Measurements from ENCODE around the gene HUS1.

The HUS1 gene

DNA sequence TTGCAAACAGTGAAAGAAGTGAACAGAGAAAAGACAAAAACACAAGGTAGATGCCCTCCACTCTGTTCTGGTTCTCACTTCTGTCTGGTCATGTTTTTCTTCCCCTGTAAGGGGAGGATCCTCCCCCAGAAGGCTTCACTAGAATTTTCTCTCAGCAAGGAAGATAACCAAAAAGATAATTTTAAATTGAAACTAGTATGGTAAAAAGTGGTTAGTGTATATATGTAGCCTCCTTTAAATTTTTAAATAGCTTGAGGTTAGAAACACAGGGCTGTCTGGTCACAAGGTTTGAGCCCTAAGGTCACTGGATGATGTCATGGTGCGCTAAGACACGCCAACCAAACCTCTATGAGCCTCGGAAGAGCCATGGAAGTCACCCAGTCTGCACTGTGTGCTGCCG lies 25.6 kb downstream of the HUS1 start:
- Histone ChIP-seq H3K27me3 (ENCODE audit: low read depth, low read length) (no peaks in the 10 kb centered on the region), H3K36me3 (ENCODE audit: control insufficient read depth in 1 of 2, insufficient read depth in 2 of 2, low read length in 2 of 2) (peaks cover 16 to 28% of the 10 kb centered on the region in 2 donors), H3K27ac (ENCODE audit: low read length) (no peak overlapping the region), H3K4me1 (ENCODE audit: control insufficient read depth in 1 of 2, insufficient read depth in 2 of 2, low read length in 2 of 2) (no peaks in the 10 kb centered on the region), H3K4me3 (ENCODE audit: low read depth in 1 of 2, low read length in 2 of 2) (no peak overlapping the region), H3K9me3 (ENCODE audit: control insufficient read depth in 1 of 2, low read length in 2 of 2) (no peaks in the 10 kb centered on the region)

DNA sequence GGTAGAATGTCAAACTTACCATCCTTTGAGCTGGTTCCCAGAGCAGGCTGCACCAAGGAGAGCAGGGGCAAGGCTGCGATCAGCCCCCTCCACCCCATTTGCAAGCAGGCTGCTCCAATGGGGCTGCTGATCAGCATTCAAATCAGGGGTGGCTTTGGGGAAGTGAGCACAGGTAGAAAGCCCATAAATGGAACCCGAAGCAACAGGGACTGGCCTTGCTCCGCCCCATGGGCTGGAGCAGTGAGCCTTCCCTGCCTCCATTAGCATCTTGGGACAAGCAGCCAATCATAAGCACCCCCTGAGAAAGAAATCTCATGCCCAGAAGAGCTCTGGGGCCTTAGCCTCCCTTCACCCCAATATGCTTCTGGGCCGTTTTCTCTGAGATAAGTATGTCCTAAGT lies 27.2 kb downstream of the HUS1 start:
- no peaks in the 10 kb centered on the region for H3K27me3 ChIP-seq (ENCODE audit: low read depth, low read length)
- H3K9me3 ChIP-seq (ENCODE audit: control insufficient read depth in 1 of 2, low read length in 2 of 2), result no peaks in the 10 kb centered on the region
- H3K27ac ChIP-seq (ENCODE audit: low read length), result no peak overlapping the region
- peaks cover 16 to 28% of the 10 kb centered on the region in 2 donors for H3K36me3 ChIP-seq (ENCODE audit: control insufficient read depth in 1 of 2, insufficient read depth in 2 of 2, low read length in 2 of 2)
- no peaks in the 10 kb centered on the region for H3K4me1 ChIP-seq (ENCODE audit: control insufficient read depth in 1 of 2, insufficient read depth in 2 of 2, low read length in 2 of 2)
- H3K4me3 ChIP-seq (ENCODE audit: low read depth in 1 of 2, low read length in 2 of 2), result no peak overlapping the region

DNA sequence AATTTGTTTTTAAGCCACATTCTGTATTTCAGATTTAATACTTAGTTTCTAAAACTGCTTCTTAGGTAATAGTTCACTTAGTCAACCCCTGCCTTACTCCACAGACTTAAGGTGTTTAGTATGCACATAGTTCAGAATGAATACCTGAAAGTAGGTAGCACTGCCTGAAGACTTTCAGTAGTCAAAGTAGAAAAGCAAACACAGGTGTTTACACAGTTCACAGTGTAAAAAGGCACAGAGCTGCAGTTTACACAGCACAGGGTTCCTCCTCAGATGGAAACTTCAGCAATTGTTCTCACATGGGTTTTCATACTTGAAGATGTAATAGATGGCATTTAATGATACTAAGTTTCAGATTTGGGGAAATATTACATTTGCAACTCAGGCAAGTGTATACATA lies 28.0 kb downstream of the HUS1 start:
- Histone ChIP-seq H3K4me1 (ENCODE audit: control insufficient read depth in 1 of 2, insufficient read depth in 2 of 2, low read length in 2 of 2) (no peaks in the 10 kb centered on the region), H3K36me3 (ENCODE audit: control insufficient read depth in 1 of 2, insufficient read depth in 2 of 2, low read length in 2 of 2) (peaks cover 14 to 20% of the 10 kb centered on the region in 2 donors), H3K9me3 (ENCODE audit: control insufficient read depth in 1 of 2, low read length in 2 of 2) (no peaks in the 10 kb centered on the region), H3K27me3 (ENCODE audit: low read depth, low read length) (no peaks in the 10 kb centered on the region), H3K27ac (ENCODE audit: low read length) (no peak overlapping the region), H3K4me3 (ENCODE audit: low read depth in 1 of 2, low read length in 2 of 2) (no peak overlapping the region)

DNA sequence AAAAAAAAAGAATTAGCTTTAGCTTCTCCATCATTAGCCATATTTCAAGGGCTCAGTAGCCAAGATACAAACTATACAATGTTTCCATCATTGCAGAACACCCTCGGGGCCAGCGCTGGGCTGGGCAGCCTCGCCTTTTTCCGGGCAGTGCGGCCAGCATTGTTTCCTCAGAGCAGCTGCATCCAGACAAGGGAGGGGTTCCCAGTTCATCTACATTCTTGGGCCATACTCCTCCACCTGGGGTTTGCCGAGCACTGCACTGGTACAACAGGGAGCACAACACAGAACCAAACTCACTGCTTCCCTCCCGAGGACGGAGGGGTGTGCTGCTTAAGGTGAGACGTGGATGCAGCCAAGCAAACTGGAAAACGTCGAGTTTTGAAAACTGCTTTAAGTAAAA lies 28.7 kb downstream of the HUS1 start:
- H3K4me1 ChIP-seq (ENCODE audit: control insufficient read depth in 1 of 2, insufficient read depth in 2 of 2, low read length in 2 of 2), result no peaks in the 10 kb centered on the region
- no peak overlapping the region for H3K4me3 ChIP-seq (ENCODE audit: low read depth in 1 of 2, low read length in 2 of 2)
- H3K9me3 ChIP-seq (ENCODE audit: control insufficient read depth in 1 of 2, low read length in 2 of 2), result no peaks in the 10 kb centered on the region
- H3K36me3 ChIP-seq (ENCODE audit: control insufficient read depth in 1 of 2, insufficient read depth in 2 of 2, low read length in 2 of 2), result peaks cover 7 to 13% of the 10 kb centered on the region in 2 donors
- H3K27me3 ChIP-seq (ENCODE audit: low read depth, low read length), result no peaks in the 10 kb centered on the region
- H3K27ac ChIP-seq (ENCODE audit: low read length), result no peak overlapping the region

DNA sequence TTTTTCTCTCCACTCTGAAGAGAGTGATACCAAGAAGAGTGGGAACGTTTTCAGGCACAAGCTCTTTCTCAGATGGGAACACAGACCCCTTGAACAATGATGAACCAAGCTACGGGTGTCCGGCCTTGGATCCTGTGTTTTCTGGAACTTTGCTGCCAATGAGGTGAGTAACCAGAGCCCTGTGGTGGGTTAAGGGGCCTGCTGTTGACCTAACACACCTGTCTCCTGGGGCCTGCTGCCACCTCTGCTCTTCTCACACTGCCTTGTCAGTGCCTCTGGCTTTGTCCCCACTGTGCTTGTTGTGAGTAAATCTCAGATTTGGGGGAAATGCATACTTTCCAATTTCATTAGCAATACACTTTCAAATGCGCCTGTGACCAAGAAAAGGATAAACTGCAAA lies 29.7 kb downstream of the HUS1 start:
- no peak overlapping the region for H3K4me3 ChIP-seq (ENCODE audit: low read depth in 1 of 2, low read length in 2 of 2)
- peaks cover 5 to 9% of the 10 kb centered on the region in 2 donors for H3K36me3 ChIP-seq (ENCODE audit: control insufficient read depth in 1 of 2, insufficient read depth in 2 of 2, low read length in 2 of 2)
- H3K27me3 ChIP-seq (ENCODE audit: low read depth, low read length), result no peaks in the 10 kb centered on the region
- no peaks in the 10 kb centered on the region for H3K9me3 ChIP-seq (ENCODE audit: control insufficient read depth in 1 of 2, low read length in 2 of 2)
- H3K27ac ChIP-seq (ENCODE audit: low read length), result no peak overlapping the region
- H3K4me1 ChIP-seq (ENCODE audit: control insufficient read depth in 1 of 2, insufficient read depth in 2 of 2, low read length in 2 of 2), result no peaks in the 10 kb centered on the region

DNA sequence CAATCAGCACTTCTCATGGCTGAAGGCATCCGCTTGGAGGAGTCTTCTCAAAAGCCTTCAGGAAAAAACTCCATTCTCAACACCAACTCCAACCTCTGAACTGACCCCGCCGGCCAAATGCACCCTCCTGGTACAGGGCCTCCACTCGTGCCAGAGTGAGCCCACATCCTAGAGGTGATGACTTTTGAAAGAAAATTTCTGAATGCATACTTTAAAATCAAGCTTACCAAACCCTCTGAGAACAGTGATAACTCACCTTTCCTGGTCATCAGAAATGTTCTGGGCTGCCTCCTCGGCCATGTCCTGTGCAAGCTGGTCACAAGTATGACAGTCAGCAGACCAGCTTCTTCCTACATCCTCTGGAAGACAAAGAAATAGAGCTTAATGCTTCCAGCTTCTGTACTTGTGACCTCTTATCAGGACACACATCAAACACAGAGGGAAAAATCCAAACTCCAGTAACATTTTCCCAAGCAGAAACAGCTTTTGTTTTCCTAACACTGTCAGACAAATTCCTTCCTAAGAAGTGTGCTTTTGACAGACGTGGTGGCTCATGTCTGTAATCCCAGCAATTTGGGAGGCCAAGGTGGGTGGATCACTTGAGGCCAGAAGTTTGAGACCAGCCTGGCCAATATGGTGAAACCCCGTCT lies 31.1 kb downstream of the HUS1 start, which contains the start of gene PKD1L1:
Gene PKD1L1, minus strand, starts transcription at position 326 of the 650 bp plus-strand sequence. Its CDS starts 26 bp downstream, at position 300.
- Histone ChIP-seq H3K4me3 (ENCODE audit: low read depth in 1 of 2, low read length in 2 of 2) (no peak within 1 kb of the TSS), H3K27ac (ENCODE audit: low read length) (no peak within 1 kb of the TSS), H3K9me3 (ENCODE audit: control insufficient read depth in 1 of 2, low read length in 2 of 2) (no peaks in the 10 kb centered on the region), H3K4me1 (ENCODE audit: control insufficient read depth in 1 of 2, insufficient read depth in 2 of 2, low read length in 2 of 2) (no peaks in the 10 kb centered on the region), H3K27me3 (ENCODE audit: low read depth, low read length) (no peaks in the 10 kb centered on the region), H3K36me3 (ENCODE audit: control insufficient read depth in 1 of 2, insufficient read depth in 2 of 2, low read length in 2 of 2) (no peaks in the 10 kb centered on the region)

DNA sequence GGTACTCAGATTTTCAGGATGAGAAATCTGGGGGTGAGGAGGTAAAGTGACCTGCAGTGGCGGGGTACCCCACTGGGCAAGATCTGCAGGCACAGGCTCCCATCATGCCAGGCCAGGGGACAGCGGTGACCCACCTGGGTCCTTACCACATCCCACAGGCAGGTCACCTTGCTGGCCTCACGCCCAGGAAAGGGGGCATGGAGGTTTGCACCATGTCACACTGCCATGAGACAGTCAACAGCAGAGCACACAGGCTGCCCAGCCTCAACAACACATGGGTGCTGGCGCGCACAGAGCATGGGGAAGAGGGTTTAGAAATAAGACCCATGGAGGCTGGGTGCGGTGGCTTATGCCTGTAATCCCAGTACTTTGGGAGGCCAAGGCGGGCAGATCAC lies 32.1 kb downstream of the HUS1 start:
- H3K27ac ChIP-seq (ENCODE audit: low read length), result no peak overlapping the region
- H3K4me3 ChIP-seq (ENCODE audit: low read depth in 1 of 2, low read length in 2 of 2), result no peak overlapping the region
- H3K36me3 ChIP-seq (ENCODE audit: control insufficient read depth in 1 of 2, insufficient read depth in 2 of 2, low read length in 2 of 2), result no peaks in the 10 kb centered on the region
- H3K27me3 ChIP-seq (ENCODE audit: low read depth, low read length), result no peaks in the 10 kb centered on the region
- no peaks in the 10 kb centered on the region for H3K9me3 ChIP-seq (ENCODE audit: control insufficient read depth in 1 of 2, low read length in 2 of 2)
- no peaks in the 10 kb centered on the region for H3K4me1 ChIP-seq (ENCODE audit: control insufficient read depth in 1 of 2, insufficient read depth in 2 of 2, low read length in 2 of 2)

DNA sequence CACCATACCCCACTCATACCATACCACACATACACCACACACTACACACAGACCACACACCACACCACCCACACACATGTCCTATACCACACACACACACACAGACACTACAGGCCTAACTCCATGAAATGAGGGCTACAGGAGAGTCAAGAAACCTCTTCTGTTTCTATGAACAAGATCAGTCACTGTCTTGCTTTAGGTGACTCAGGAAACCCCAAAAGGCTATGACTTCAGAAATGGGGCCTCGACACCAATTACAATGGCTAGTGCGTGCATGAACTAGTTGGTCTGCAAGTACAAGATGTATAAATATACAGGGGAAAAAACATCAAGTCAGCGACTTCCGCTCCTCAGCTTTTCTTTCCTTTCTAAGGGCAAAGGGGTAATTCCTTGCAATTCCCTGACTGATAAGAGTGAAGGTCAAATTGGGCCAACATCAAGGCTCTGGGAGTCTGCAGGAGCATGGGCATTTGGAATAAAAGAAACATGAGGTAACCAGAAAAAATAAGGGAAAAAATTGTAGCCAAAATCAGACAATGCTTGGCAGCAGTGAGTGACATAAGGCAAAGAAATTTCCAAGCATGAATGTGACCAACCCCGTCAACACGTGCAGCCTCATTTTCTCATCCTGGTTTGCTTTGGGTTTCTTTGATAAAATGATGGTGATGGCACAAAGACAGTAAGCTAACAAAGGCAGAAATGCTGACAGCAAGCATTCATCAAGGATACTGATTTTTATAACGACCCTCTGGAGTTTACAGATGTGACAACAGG lies 32.6 kb downstream of the HUS1 start:
- H3K27me3 ChIP-seq (ENCODE audit: low read depth, low read length), result no peaks in the 10 kb centered on the region
- H3K36me3 ChIP-seq (ENCODE audit: control insufficient read depth in 1 of 2, insufficient read depth in 2 of 2, low read length in 2 of 2), result no peaks in the 10 kb centered on the region
- no peak overlapping the region for H3K4me3 ChIP-seq (ENCODE audit: low read depth in 1 of 2, low read length in 2 of 2)
- no peaks in the 10 kb centered on the region for H3K9me3 ChIP-seq (ENCODE audit: control insufficient read depth in 1 of 2, low read length in 2 of 2)
- no peak overlapping the region for H3K27ac ChIP-seq (ENCODE audit: low read length)
- no peaks in the 10 kb centered on the region for H3K4me1 ChIP-seq (ENCODE audit: control insufficient read depth in 1 of 2, insufficient read depth in 2 of 2, low read length in 2 of 2)

DNA sequence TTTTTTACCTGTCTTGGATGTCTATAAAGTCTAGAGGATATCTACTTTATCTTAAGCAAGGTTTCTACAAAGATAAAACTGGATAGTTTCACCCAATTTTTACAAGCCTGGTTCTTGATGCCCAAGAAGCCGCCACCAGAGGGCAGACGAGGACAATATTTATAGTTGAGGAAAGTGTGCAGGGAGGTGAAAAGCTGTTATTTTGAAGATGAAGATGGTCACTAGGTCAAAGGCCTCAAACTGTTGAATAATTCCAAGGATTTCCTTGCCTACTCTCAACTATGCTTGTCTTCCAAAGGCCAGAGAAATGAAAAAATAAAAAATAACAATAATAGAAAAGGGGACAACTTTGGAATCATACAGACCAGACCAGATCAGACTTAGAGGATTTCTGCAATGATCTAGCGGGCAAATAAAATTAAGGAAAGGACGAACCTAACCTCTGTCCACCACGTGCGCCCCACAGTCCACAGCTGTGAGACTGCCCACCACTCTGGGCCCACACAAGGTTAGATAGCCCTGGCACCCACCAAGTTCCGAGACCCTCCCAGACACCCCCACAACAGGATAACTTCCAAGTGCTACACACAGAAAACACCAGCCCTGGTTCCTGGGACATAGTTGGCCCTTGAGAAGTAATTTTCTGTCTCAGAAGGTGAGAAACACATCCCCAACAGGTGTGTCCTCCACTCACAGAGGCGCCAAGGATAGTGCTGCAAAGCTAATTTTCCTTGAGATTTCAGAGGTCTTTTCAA lies 34.0 kb downstream of the HUS1 start:
- no peak overlapping the region for H3K27ac ChIP-seq (ENCODE audit: low read length)
- H3K9me3 ChIP-seq (ENCODE audit: control insufficient read depth in 1 of 2, low read length in 2 of 2), result no peaks in the 10 kb centered on the region
- H3K36me3 ChIP-seq (ENCODE audit: control insufficient read depth in 1 of 2, insufficient read depth in 2 of 2, low read length in 2 of 2), result no peaks in the 10 kb centered on the region
- no peaks in the 10 kb centered on the region for H3K4me1 ChIP-seq (ENCODE audit: control insufficient read depth in 1 of 2, insufficient read depth in 2 of 2, low read length in 2 of 2)
- no peak overlapping the region for H3K4me3 ChIP-seq (ENCODE audit: low read depth in 1 of 2, low read length in 2 of 2)
- no peaks in the 10 kb centered on the region for H3K27me3 ChIP-seq (ENCODE audit: low read depth, low read length)

DNA sequence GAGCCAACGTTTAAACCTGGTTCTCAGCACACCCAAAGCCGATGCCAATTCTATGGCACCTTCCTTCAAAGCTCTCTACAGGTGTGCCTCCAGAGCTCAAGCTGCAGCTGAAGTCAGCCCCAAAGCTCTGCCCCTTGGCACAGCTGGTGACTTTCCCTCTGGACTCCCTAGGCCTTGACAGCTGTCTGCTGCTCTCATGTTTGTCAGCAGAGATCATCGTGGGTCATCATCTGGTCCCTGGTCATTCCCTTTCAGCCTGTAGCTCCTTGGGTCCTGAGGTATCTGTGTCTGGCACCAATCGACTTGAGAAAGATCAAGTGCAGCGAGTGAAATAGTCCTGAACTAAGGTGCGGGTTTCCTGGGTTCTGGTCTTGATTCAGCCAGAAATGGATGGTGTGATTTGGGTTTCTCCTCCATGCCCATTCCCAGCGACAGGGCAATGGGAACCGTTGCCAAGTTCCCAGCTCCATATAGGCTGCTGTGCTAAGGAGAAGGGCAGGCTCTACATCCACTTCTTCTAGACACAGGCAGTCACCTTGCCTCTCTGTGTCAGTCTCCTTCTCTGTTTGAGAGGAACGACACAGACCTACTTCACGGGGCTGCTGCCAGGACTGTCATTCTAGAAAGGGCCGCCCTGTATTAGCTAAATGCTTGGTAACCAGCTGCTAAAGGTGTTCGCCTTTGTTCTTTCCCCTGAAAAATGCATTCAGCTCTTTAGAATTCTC lies 34.7 kb downstream of the HUS1 start:
- H3K27me3 ChIP-seq (ENCODE audit: low read depth, low read length), result no peaks in the 10 kb centered on the region
- no peak overlapping the region for H3K4me3 ChIP-seq (ENCODE audit: low read depth in 1 of 2, low read length in 2 of 2)
- H3K4me1 ChIP-seq (ENCODE audit: control insufficient read depth in 1 of 2, insufficient read depth in 2 of 2, low read length in 2 of 2), result no peaks in the 10 kb centered on the region
- H3K27ac ChIP-seq (ENCODE audit: low read length), result no peak overlapping the region
- H3K36me3 ChIP-seq (ENCODE audit: control insufficient read depth in 1 of 2, insufficient read depth in 2 of 2, low read length in 2 of 2), result no peaks in the 10 kb centered on the region
- H3K9me3 ChIP-seq (ENCODE audit: control insufficient read depth in 1 of 2, low read length in 2 of 2), result no peaks in the 10 kb centered on the region
